WERI-Rb-1 (cell line): ENCODE results near the gene POLR2M.

Experiments used
- DNase-seq: peaks from one replicate; pipeline ENCODE4 v3.0.0-alpha.2; 2020
- H3K27ac ChIP-seq: fragments of 250-450 bp; sonication (Bioruptor Pico); 2 replicates; pipeline ENCODE4 v1.5.1; 2020; ENCODE audit warnings: mild to moderate bottlenecking, moderate library complexity
- H3K27me3 ChIP-seq: fragments of 250-450 bp; sonication (Bioruptor Pico); 2 replicates; pipeline ENCODE4 v1.5.1; 2021; ENCODE audit warnings: mild to moderate bottlenecking, low read depth, moderate library complexity; ENCODE audit not compliant: insufficient read depth, severe bottlenecking
- H3K36me3 ChIP-seq: fragments of 250-450 bp; sonication (Bioruptor Pico); 2 replicates; pipeline ENCODE4 v1.5.1; 2020; ENCODE audit warnings: mild to moderate bottlenecking, moderate library complexity
- H3K4me3 ChIP-seq: 2 replicates; pipeline ENCODE4 v1.5.1; 2011; ENCODE audit warnings: low read depth, mild to moderate bottlenecking, control low read depth, low read length
- H3K9me3 ChIP-seq: fragments of 250-450 bp; sonication (Bioruptor Pico); 2 replicates; pipeline ENCODE4 v1.5.1; 2021; ENCODE audit warnings: mild to moderate bottlenecking, moderate library complexity; ENCODE audit not compliant: severe bottlenecking
- CTCF ChIP-seq: IDR thresholded peaks from 2 replicates; pipeline ENCODE4 v1.5.1; 2011; ENCODE audit warnings: low read depth, mild to moderate bottlenecking, control low read depth, inconsistent platforms, low read length

POLR2M gene

GRCh38 chr15:57738734-57739237 lies 32.3 kb downstream of the POLR2M start:
- no peak overlapping the region for H3K4me3 ChIP-seq
- TF ChIP-seq CTCF, result no peak
- H3K27me3 ChIP-seq, result no peaks in the 10 kb centered on the region
- H3K9me3 ChIP-seq, result no peaks in the 10 kb centered on the region
- no peak overlapping the region for H3K27ac ChIP-seq
- DNase-seq, result no peak
- no peaks in the 10 kb centered on the region for H3K36me3 ChIP-seq

- no peaks in the 10 kb centered on the region for H3K36me3 ChIP-seq
- H3K27me3 ChIP-seq, result no peaks in the 10 kb centered on the region
- H3K9me3 ChIP-seq, result no peaks in the 10 kb centered on the region
- no peak overlapping the region for H3K4me3 ChIP-seq
- no peak overlapping the region for H3K27ac ChIP-seq
- no peak for DNase-seq
- no peak for TF ChIP-seq CTCF
Observed at GRCh38 chr15:57740048-57740447, 33.5 kb downstream of the POLR2M start.

GRCh38 chr15:57741089-57741488 lies 34.6 kb downstream of the POLR2M start:
- Histone ChIP-seq H3K27me3 (no peaks in the 10 kb centered on the region), H3K4me3 (no peak overlapping the region), H3K9me3 (no peaks in the 10 kb centered on the region), H3K36me3 (no peaks in the 10 kb centered on the region), H3K27ac (no peak overlapping the region)
- no peak for DNase-seq
- no peak for TF ChIP-seq CTCF

DNA sequence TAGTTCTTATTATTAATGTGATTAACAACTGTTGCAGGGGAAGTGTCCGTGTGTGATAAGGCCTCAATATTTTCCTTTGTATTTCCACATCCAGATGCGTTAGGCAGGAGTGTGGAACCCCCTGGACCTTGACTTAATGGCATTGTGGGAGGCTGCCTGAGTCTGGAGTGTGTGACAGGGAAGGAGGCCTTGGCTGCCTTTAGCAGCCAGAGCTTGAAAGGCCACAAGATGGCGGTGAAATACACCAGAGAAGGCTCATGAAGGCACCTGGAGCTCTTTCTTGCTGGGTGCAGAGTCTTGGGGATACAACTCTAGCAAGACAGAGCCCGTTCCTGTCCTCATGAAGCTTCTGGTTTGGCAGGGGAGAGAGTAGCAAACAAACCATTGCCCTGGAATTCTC lies 36.9 kb downstream of the POLR2M start:
- DNase-seq, result peak; percentile 33
- Histone ChIP-seq H3K27me3 (no peaks in the 10 kb centered on the region), H3K9me3 (no peaks in the 10 kb centered on the region), H3K4me3 (no peak overlapping the region), H3K27ac (no peak overlapping the region), H3K36me3 (no peaks in the 10 kb centered on the region)
- peak; percentile 48 for TF ChIP-seq CTCF

DNA sequence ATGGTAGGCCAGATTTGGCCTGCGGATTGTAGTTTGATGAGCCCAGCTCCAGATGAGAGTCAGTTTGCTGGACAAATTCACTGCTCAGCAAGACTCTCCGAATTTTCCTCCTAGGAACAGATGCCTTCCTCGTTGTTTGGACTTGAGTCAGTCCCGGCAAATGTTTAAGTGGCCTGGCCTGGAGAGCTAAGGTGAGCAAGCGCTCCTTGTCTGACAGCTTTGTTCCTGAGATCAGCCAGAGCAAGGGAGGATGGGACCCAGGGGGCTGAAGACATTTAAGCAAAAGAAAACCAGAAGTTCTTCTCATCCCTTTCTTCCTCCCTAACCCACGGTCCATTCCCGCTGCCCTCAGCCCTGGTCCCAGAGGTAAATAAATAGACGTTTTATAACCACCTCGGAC lies 40.3 kb downstream of the POLR2M start:
- Histone ChIP-seq H3K27me3 (no peaks in the 10 kb centered on the region), H3K27ac (no peak overlapping the region), H3K9me3 (no peaks in the 10 kb centered on the region), H3K36me3 (no peaks in the 10 kb centered on the region), H3K4me3 (no peak overlapping the region)
- DNase-seq, result no peak
- TF ChIP-seq CTCF, result no peak

DNA sequence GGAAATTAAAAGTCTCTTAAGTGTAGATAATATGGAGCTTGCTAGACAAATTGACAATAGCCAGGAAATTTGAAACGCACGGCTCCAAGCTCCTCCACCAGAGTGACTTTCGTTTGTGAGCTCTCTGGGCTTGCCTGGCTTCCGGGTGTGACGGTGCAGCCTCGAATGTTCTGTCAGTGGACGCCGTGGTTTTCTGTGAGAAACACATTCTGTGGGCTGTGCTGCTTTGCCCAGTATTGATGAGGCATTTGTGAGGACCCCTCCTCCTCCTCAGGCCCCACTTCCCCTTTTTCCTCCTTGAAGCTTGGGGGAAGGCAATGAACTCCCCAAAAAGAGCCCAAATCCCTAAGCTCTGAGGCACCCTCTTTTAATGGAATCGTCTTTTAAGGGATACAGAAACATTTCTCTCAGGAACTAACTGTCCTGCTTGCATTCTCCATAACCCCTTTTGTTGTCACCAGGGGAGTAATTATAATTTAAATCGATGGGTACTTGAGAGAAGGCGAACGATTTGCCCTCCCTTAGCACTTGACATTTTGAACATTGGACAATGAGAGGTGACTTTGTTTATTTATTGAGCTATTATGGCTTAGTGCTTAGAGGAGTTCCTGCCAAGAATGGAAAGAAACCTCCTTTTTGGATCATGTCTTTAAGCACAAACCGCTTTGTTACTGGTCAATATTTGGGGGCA lies 40.8 kb downstream of the POLR2M start:
- no peak overlapping the region for H3K4me3 ChIP-seq

More for the DNA sequence above, 40.8 kb downstream of the POLR2M start:
- H3K36me3 ChIP-seq, result no peaks in the 10 kb centered on the region
- H3K27me3 ChIP-seq, result no peaks in the 10 kb centered on the region
- DNase-seq, result no peak
- no peak for TF ChIP-seq CTCF
- H3K9me3 ChIP-seq, result no peaks in the 10 kb centered on the region
- H3K27ac ChIP-seq, result no peak overlapping the region
